ENCODE results near the gene TRMT6. TPM values are rescaled to one million over a fixed set of nuclear protein-coding genes. Genes with fewer than 3 reads are reported as not detected.

The TRMT6 gene
- total RNA-seq, 4 donors from 2014 or later: 9.5 to 13.6 (median 12.5) TPM

DNA sequence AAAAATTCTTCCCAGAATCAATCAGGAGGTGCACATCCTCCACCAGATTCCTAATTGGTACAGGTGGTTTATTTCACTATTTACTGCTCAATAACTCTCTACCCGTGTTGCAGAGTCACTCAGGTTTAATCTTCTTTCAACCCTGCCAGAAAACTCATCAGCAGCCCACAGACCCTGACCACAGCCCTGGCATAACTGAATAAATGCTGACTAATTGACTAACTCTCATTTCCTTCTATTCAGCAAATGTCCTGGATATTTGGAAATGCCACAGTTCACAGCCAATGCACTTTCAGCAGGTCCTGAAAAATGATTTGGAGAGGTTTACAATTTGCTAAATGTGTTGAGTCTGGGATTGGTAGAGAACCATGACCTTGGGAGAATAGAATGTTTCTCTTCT, 62.3 kb downstream of the TRMT6 start:
- Histone ChIP-seq H3K27ac (no peak overlapping the region), H3K27me3 (no peaks in the 10 kb centered on the region)
- WGBS, 2 donors (ENCODE audit: low coverage in 1 of 2): 27 to 50% methylated on average over 1 of the region's 1 CpG

DNA sequence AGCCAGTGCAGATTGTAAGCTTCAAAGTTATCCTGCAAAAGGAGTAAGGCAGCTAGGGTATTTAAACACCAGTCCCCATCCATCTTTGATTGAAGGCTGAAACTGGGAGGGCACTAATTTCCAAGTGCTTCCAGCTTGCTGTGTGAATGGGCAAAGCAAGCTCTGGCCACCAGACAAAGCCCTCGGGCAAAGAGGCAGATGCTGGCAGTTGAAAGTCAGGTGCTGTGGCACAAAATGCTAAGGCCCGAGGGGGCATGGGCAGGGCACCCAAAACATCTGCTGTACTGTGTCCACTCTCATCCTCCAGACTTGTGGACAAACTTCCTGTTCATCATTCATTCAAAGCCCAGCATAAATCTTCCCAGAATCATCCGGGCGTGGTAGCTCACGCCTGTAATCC, 62.9 kb downstream of the TRMT6 start:
- Histone ChIP-seq H3K4me3 (no peak overlapping the region), H3K27ac (no peak overlapping the region), H3K36me3 (no peaks in the 10 kb centered on the region), H3K9me3 (no peaks in the 10 kb centered on the region), H3K4me1 (no peaks in the 10 kb centered on the region), H3K27me3 (no peaks in the 10 kb centered on the region)
- WGBS, 2 donors (ENCODE audit: low coverage in 1 of 2): 74% methylated on average over 2 of the region's 5 CpGs; no CpG with 5 or more reads in 1 of the 2 donors
- no peak for ATAC-seq
- TF ChIP-seq EP300 (IDR thresholded peaks at IDR 0.05) (no peak), POLR2A (IDR thresholded peaks at IDR 0.05) (no peak), POLR2AphosphoS5 (IDR thresholded peaks at IDR 0.05) (no peak)
- TF ChIP-seq, protein P1, sequence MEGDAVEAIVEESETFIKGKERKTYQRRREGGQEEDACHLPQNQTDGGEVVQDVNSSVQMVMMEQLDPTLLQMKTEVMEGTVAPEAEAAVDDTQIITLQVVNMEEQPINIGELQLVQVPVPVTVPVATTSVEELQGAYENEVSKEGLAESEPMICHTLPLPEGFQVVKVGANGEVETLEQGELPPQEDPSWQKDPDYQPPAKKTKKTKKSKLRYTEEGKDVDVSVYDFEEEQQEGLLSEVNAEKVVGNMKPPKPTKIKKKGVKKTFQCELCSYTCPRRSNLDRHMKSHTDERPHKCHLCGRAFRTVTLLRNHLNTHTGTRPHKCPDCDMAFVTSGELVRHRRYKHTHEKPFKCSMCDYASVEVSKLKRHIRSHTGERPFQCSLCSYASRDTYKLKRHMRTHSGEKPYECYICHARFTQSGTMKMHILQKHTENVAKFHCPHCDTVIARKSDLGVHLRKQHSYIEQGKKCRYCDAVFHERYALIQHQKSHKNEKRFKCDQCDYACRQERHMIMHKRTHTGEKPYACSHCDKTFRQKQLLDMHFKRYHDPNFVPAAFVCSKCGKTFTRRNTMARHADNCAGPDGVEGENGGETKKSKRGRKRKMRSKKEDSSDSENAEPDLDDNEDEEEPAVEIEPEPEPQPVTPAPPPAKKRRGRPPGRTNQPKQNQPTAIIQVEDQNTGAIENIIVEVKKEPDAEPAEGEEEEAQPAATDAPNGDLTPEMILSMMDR (IDR thresholded peaks at IDR 0.05): no peak

More for the DNA sequence above, 62.3 kb downstream of the TRMT6 start:
- TF ChIP-seq EP300 (IDR thresholded peaks at IDR 0.05): no peak
- TF ChIP-seq, protein P1 (IDR thresholded peaks at IDR 0.05): no peak
- no peak for TF ChIP-seq POLR2A (IDR thresholded peaks at IDR 0.05)
- no peak for TF ChIP-seq POLR2AphosphoS5 (IDR thresholded peaks at IDR 0.05)
- no peak overlapping the region for H3K4me3 ChIP-seq
- H3K9me3 ChIP-seq: no peaks in the 10 kb centered on the region
- H3K36me3 ChIP-seq: no peaks in the 10 kb centered on the region
- no peak for ATAC-seq
- H3K4me1 ChIP-seq: no peaks in the 10 kb centered on the region

Small RNA genes within 50 kb of the gene (small RNA-seq; reads per million reads assigned to genes)
- gene RF00019 (0 reads per million in 4 donors), gene RNU1-55P (0 reads per million in 4 donors)

Other genes starting within 250 kb of the TRMT6 start
- gene SHLD1, start 200.1 kb downstream of the TRMT6 start, total RNA-seq: 1 to 10 TPM in 3 of 4 donors, under 1 TPM in 1; 0.93 to 3.3 (median 2.1) TPM
- gene CHGB, start 39.0 kb downstream of the TRMT6 start, total RNA-seq: 1 to 10 TPM in 3 of 4 donors, under 1 TPM in 1; 0.89 to 1.6 (median 1.2) TPM
- 1 to 10 TPM; 4.6 to 7.4 (median 6.0) TPM for gene MCM8, start 119 bp upstream of the TRMT6 start, total RNA-seq
- 10 to 100 TPM; 28.0 to 56.5 (median 42.7) TPM for gene CRLS1, start 55.6 kb upstream of the TRMT6 start, total RNA-seq
- gene LRRN4, start 103.5 kb upstream of the TRMT6 start, total RNA-seq: not detected
- 1 to 10 TPM in 2 of 4 donors, under 1 TPM in 2; 0.16 to 2.2 (median 1.0) TPM for gene FERMT1, start 172.5 kb upstream of the TRMT6 start, total RNA-seq